T-cell (primary cell): Measurements from ENCODE around the gene MFSD11. TPM values are rescaled to one million over a fixed set of nuclear protein-coding genes. Genes with fewer than 3 reads are reported as not detected.

ENCODE experiments used
- ATAC-seq, 4 experiments: fragments of 200-7000 bp in 3 of 4; fragments of 150-1000 bp in 1 of 4; cut with Tn5 transposase; replicated peaks in 1 of 4; 1 replicate in 3 of 4; 2 replicates in 1 of 4; pipeline ENCODE4 v1.10.0; 2021; ENCODE audit warnings: moderate library complexity in 3 of 4, mild to moderate bottlenecking in 2 of 4, moderate number of reproducible peaks in 1 of 4
- CTCF ChIA-PET, 2 donors: fragments of 300-600 bp; sonication (Branson Sonifier 250); formaldehyde crosslinking; loops; one replicate each; lab custom pipeline; 2022; ENCODE audit warnings: antibody characterized with exemption in 2 of 2; lab: Charles Lee
- POLR2A ChIA-PET, 2 donors: fragments of 300-600 bp; sonication (Branson Sonifier 250); formaldehyde crosslinking; loops; one replicate each; lab custom pipeline; 2022; ENCODE audit warnings: antibody characterized with exemption in 2 of 2; lab: Charles Lee
- DNase-seq, 35 experiments: peaks; one replicate each; pipeline versions ENCODE4 v3.0.0 to v3.0.0-alpha.2; 2013 to 2023
- H3K27ac ChIP-seq: one replicate; pipeline ENCODE4 v1.5.1; 2013; ENCODE audit warnings: low read length
- H3K27me3 ChIP-seq, 2 experiments: replicated peaks in 1 of 2; 1 replicate in 1 of 2; 2 replicates in 1 of 2; pipeline versions ENCODE4 v1.6.1 to v1.7.0; 2013; ENCODE audit warnings: low read length in 1 of 2, mixed read lengths in 1 of 2; ENCODE audit not compliant: control insufficient read depth in 2 of 2, insufficient read depth in 2 of 2; ENCODE audit errors: extremely low read depth in 1 of 2
- H3K36me3 ChIP-seq, 2 donors: 1 replicate in 1 of 2; 2 replicates in 1 of 2; pipeline versions ENCODE4 v1.6.1 to v1.7.0; 2013; ENCODE audit warnings: low read length in 1 of 2; ENCODE audit not compliant: control insufficient read depth in 2 of 2, insufficient read depth in 1 of 2; ENCODE audit errors: extremely low read depth in 1 of 2
- H3K4me1 ChIP-seq, 2 experiments: 1 replicate in 1 of 2; 2 replicates in 1 of 2; pipeline versions ENCODE4 v1.6.1 to v1.7.0; 2013; ENCODE audit warnings: low read length in 2 of 2, mixed read lengths in 1 of 2; ENCODE audit not compliant: insufficient read depth in 2 of 2, control insufficient read depth in 1 of 2; ENCODE audit errors: extremely low read depth in 1 of 2
- H3K4me3 ChIP-seq, 2 donors: 1 replicate in 1 of 2; 2 replicates in 1 of 2; pipeline versions ENCODE4 v1.5.1 to v1.7.0; 2013; ENCODE audit warnings: mild to moderate bottlenecking in 2 of 2, low read length in 1 of 2, moderate library complexity in 1 of 2; ENCODE audit not compliant: control insufficient read depth in 1 of 2; ENCODE audit errors: extremely low read depth in 1 of 2
- H3K9me3 ChIP-seq: 2 replicates; pipeline ENCODE4 v1.7.0; 2013
- H3K27ac Mint-ChIP-seq, 2 donors: one replicate each; pipeline ENCODE4 v1.8.0; 2020 to 2021; ENCODE audit warnings: mild to moderate bottlenecking in 2 of 2, mixed read lengths in 2 of 2
- H3K27me3 Mint-ChIP-seq, 2 donors: one replicate each; pipeline ENCODE4 v1.8.0; 2021 to 2022; ENCODE audit warnings: mixed read lengths in 2 of 2
- H3K36me3 Mint-ChIP-seq: one replicate; pipeline ENCODE4 v1.8.0; 2021; ENCODE audit warnings: mixed read lengths
- H3K4me1 Mint-ChIP-seq, 3 donors: one replicate each; pipeline ENCODE4 v1.8.0; 2020 to 2022; ENCODE audit warnings: mixed read lengths in 3 of 3, mild to moderate bottlenecking in 1 of 3
- H3K4me3 Mint-ChIP-seq, 3 donors: one replicate each; pipeline ENCODE4 v1.8.0; 2020 to 2022; ENCODE audit warnings: mild to moderate bottlenecking in 3 of 3, mixed read lengths in 3 of 3, moderate library complexity in 3 of 3
- H3K9me3 Mint-ChIP-seq, 3 donors: one replicate each; pipeline ENCODE4 v1.8.0; 2020 to 2022; ENCODE audit warnings: mixed read lengths in 3 of 3
- WGBS: methylation state at CpG from one replicate; pipeline ENCODE4 v1.1.5; 2013; ENCODE audit warnings: missing lambda C conversion rate; ENCODE audit not compliant: insufficient coverage; 5-methylcytosine and 5-hydroxymethylcytosine counted together
- total RNA-seq, 35 experiments: library from RNA in 6 of 35; stranded (reverse) in 6 of 35; fragments of 120-200 nt in 1 of 35; gene quantifications; one replicate each; pipeline versions ENCODE4 v1.2.1 to v1.2.4 and lab custom pipeline; 2013 to 2026

MFSD11 gene
- total RNA-seq, 5 donors from 2014 or later (not counting 1 experiment from before 2014, with no cell fraction given): 30.5 to 41.5 (median 34.6) TPM

DNA sequence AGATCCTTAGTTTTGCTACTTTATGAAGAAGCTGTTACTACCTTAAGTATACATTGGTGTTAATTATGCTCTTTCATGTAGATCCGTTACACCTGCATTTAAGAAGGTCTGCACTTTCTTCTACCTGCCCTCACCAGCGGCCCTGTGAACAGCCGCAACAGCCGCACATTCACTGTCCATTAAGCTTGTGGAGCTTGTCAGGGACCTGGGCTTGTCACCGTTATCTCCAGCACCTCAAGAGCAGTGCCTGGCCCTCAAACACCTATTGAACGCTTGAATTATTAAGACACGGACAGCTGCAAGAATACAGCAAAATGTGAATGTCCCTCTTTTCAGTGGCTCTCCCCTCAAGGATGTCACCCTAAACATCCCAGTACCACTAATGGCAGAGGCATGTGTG lies 24.2 kb upstream of the MFSD11 start:
- CTCF ChIA-PET: interaction anchor here (0.5 to 2.3 kb wide), 13 partner anchors 10 to 1372 kb away, joined by 3 to 8 read pairs (median 3); partner anchors contain the start of gene MFSD11 (in 1 of the 2)
- POLR2A ChIA-PET: interaction anchor here (0.5 to 1.4 kb wide), 4 partner anchors 22 to 575 kb away, joined by 4 to 6 read pairs (median 4); no protein-coding TSS in a partner anchor
- H3K4me1 Mint-ChIP-seq: peaks cover 38 to 58% (median 53%) of the 10 kb centered on the region in 3 donors

DNA sequence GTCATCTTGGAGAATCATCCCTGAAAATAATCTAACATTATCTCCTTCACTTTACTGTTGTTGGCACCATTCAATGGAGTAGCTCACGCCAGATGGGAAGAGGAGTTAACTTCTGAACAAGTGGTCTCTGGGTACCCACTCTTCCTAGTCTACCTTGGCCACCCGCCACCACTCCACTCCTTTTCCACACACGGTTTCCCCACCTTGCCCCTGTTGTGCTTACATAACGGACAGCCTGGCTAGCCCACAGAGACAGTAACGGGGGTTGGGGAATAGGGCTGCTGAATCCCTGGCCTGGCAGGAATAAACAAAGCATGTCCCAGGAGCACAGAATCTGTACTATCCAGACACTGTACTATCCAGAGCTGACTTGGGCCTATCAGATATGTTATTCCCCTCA lies 23.6 kb upstream of the MFSD11 start:
- CTCF ChIA-PET: interaction anchor here (0.6 to 2.3 kb wide), 10 partner anchors 9 to 356 kb away, joined by 3 to 8 read pairs (median 4); partner anchors contain the start of gene MFSD11 (in 1 of the 2)
- no peaks in the 10 kb centered on the region for H3K9me3 Mint-ChIP-seq
- H3K27me3 Mint-ChIP-seq: no peaks in the 10 kb centered on the region
- POLR2A ChIA-PET: interaction anchor here in 1 of 2 donors (0.6 to 1.4 kb wide), 2 partner anchors 14 to 21 kb away, joined by 3 to 4 read pairs; no protein-coding TSS in a partner anchor
- H3K27me3 ChIP-seq: peaks cover 0 to 9% of the 10 kb centered on the region in 2 experiments
- no peak overlapping the region for H3K4me3 ChIP-seq
- H3K4me1 ChIP-seq: peaks cover 11 to 59% of the 10 kb centered on the region in 2 experiments
- no peak for ATAC-seq
- DNase-seq: no peak
- no peak overlapping the region for H3K4me3 Mint-ChIP-seq
- no peaks in the 10 kb centered on the region for H3K9me3 ChIP-seq
- WGBS: 86% methylated on average over 4 of the region's 5 CpGs
- peaks cover 38 to 55% (median 52%) of the 10 kb centered on the region in 3 donors for H3K4me1 Mint-ChIP-seq
- H3K36me3 Mint-ChIP-seq: peaks cover 34% of the 10 kb centered on the region
- H3K27ac Mint-ChIP-seq: peak overlapping the region in 1 of 2 donors; percentile 36
- peaks cover 6 to 57% of the 10 kb centered on the region in 2 donors for H3K36me3 ChIP-seq
- H3K27ac ChIP-seq: no peak overlapping the region

More for the DNA sequence above, 24.2 kb upstream of the MFSD11 start:
- WGBS: 95% methylated on average over 4 of the region's 7 CpGs
- peak overlapping the region; percentile 1 to 36 for H3K27ac Mint-ChIP-seq
- Histone ChIP-seq H3K27ac (no peak overlapping the region), H3K4me3 (no peak overlapping the region), H3K27me3 (peaks cover 0 to 9% of the 10 kb centered on the region in 2 experiments), H3K36me3 (peaks cover 4 to 51% of the 10 kb centered on the region in 2 donors), H3K4me1 (peaks cover 11 to 64% of the 10 kb centered on the region in 2 experiments), H3K9me3 (no peaks in the 10 kb centered on the region)
- no peak for DNase-seq
- no peaks in the 10 kb centered on the region for H3K9me3 Mint-ChIP-seq
- H3K4me3 Mint-ChIP-seq: no peak overlapping the region
- ATAC-seq: no peak
- peaks cover 28% of the 10 kb centered on the region for H3K36me3 Mint-ChIP-seq
- no peaks in the 10 kb centered on the region for H3K27me3 Mint-ChIP-seq

DNA sequence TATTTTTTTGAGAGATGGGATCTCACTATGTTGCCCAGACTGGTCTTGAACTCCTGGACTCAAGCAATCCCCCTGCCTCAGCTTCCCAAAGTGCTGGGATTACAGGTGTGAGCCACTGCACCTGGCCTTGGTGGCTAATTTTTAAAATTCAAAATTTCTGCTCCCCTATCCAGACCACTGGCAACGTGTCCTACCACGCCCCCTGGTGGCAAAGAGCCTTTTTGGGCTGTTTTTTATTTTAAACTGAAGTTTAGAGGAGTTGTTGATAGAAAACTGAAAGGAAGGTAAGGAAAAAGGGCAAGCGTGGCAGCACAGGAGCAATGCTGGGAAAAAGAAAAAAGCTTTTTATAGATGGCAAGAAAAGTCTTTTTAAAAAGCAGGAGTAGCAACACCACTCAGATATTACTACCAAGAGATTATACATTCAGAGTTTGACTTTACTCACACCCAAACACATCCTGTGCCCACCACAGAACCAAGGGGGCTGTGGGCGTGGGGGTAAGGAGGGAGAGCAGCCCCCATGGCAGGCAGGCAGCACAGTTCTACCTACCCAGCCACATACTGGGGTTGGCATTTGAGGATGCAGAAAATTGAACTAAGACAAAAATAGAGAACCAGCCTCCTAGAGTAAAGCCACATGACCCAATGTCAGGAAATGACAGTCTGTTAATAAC lies 23.0 kb upstream of the MFSD11 start:
- Mint-ChIP-seq H3K4me1 (peaks cover 38 to 49% (median 46%) of the 10 kb centered on the region in 3 donors), H3K4me3 (peak overlapping the region; percentile 11 to 63 (median 46)), H3K36me3 (peaks cover 39% of the 10 kb centered on the region), H3K9me3 (no peaks in the 10 kb centered on the region), H3K27me3 (no peaks in the 10 kb centered on the region), H3K27ac (peak overlapping the region; percentile 77 to 94)
- no peak for ATAC-seq
- WGBS: no CpG with 5 or more reads among the region's 4 CpGs
- ChIA-PET POLR2A (interaction anchor here in 1 of 2 donors (0.6 kb wide), 1 partner anchor 14 kb away, joined by 3 read pairs; no protein-coding TSS in a partner anchor), CTCF (interaction anchor here (0.7 to 2.3 kb wide), 3 partner anchors 11 to 24 kb away, joined by 3 to 8 read pairs (median 7); partner anchors contain the start of gene MFSD11 (in 1 of the 2))
- peaks cover 11 to 53% of the 10 kb centered on the region in 2 experiments for H3K4me1 ChIP-seq
- no peak overlapping the region for H3K4me3 ChIP-seq
- H3K9me3 ChIP-seq: no peaks in the 10 kb centered on the region
- DNase-seq: peak; percentile 40 to 83 (median 70)
- H3K36me3 ChIP-seq: peaks cover 6 to 63% of the 10 kb centered on the region in 2 donors
- peak overlapping the region; percentile 91 for H3K27ac ChIP-seq
- H3K27me3 ChIP-seq: peaks cover 0 to 4% of the 10 kb centered on the region in 2 experiments

DNA sequence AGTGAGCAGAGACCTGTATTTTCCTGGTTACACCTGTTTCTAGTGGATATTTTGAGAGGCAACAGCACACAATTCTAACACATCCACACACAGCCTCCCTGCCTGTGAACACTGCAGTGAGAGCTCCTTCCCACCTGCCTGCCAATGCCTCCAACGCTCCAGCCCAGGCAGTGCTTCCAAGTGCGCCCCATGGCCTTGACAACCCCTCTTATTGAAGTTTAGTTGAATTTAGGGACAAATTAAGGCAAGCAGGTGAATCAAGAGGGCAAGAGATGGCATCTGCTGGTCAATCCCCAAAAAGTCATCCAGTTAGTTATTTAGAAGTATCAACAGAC lies 22.5 kb upstream of the MFSD11 start:
- peaks cover 11 to 49% of the 10 kb centered on the region in 2 experiments for H3K4me1 ChIP-seq
- H3K36me3 ChIP-seq: peaks cover 6 to 68% of the 10 kb centered on the region in 2 donors
- H3K9me3 ChIP-seq: no peaks in the 10 kb centered on the region
- ATAC-seq (no peak), DNase-seq (no peak)
- Mint-ChIP-seq H3K9me3 (no peaks in the 10 kb centered on the region), H3K27me3 (no peaks in the 10 kb centered on the region), H3K4me3 (peak overlapping the region in 2 of 3 donors; percentile 13 to 63), H3K27ac (peak overlapping the region; percentile 87 to 94), H3K36me3 (peaks cover 42% of the 10 kb centered on the region), H3K4me1 (peaks cover 38 to 48% (median 46%) of the 10 kb centered on the region in 3 donors)
- no CpG with 5 or more reads among the region's 2 CpGs for WGBS
- ChIA-PET CTCF (interaction anchor here (0.7 to 2.1 kb wide), 2 partner anchors 16 to 57 kb away, joined by 3 to 5 read pairs; no protein-coding TSS in a partner anchor), POLR2A (interaction anchor here in 1 of 2 donors (1.9 kb wide), 1 partner anchor 10 kb away, joined by 25 read pairs; the partner anchor contains the start of genes JMJD6 and METTL23)
- H3K27ac ChIP-seq: peak overlapping the region; percentile 91
- H3K27me3 ChIP-seq: no peaks in the 10 kb centered on the region
- no peak overlapping the region for H3K4me3 ChIP-seq

DNA sequence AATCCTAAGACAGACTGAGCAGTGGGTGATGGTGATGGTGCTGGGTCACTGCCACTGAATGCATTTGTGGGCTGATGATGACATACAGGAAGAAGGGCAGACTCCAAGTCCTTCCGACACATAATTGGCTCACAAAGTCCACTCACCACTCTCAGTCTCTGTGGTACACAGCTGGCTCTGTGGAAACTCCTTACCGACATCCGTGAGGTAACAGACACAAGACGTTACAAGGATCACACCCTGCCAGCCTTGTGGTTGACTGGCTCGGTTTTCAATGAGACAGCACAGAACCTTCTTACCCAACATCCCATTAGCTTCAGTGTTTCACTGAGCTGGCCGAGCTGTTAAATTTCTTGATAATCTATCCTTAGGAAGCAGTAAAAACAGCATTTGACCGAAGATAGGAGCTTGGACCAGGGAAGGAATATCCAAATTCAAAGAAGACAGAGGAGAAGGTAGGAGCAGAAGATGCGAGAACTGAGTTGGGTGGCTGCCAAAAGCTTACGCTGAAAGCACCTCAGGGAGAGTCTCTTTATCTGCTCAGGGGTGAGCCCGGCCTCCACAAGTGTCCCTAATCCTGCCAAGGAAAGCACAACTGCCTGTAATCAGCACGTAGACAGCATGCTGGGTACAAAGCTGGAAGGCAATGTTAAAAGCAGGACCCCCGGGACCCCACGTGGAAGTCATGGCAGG lies 21.6 kb upstream of the MFSD11 start:
- Mint-ChIP-seq H3K4me3 (peak overlapping the region; percentile 14 to 63 (median 36)), H3K36me3 (peaks cover 48% of the 10 kb centered on the region), H3K9me3 (no peaks in the 10 kb centered on the region), H3K4me1 (peaks cover 38 to 50% (median 48%) of the 10 kb centered on the region in 3 donors), H3K27me3 (no peaks in the 10 kb centered on the region), H3K27ac (peak overlapping the region; percentile 87 to 94)
- H3K27ac ChIP-seq: peak overlapping the region; percentile 91
- DNase-seq: peak in 34 of 35 experiments; percentile 47 to 90 (median 69)
- H3K27me3 ChIP-seq: no peaks in the 10 kb centered on the region
- no peaks in the 10 kb centered on the region for H3K9me3 ChIP-seq
- ChIA-PET CTCF (interaction anchor here in 1 of 2 donors (0.7 to 2.1 kb wide), 7 partner anchors 9 to 194 kb away, joined by 3 to 9 read pairs (median 4); partner anchors contain the start of genes JMJD6 and METTL23), POLR2A (interaction anchor here in 1 of 2 donors (1.2 to 1.9 kb wide), 2 partner anchors 9 to 12 kb away, joined by 9 to 25 read pairs; partner anchors contain the start of genes JMJD6 and METTL23)
- no peak overlapping the region for H3K4me3 ChIP-seq
- H3K4me1 ChIP-seq: peaks cover 11 to 45% of the 10 kb centered on the region in 2 experiments
- 57% methylated on average over 8 of the region's 13 CpGs for WGBS
- peaks cover 6 to 76% of the 10 kb centered on the region in 2 donors for H3K36me3 ChIP-seq
- ATAC-seq: peak; percentile 66 to 85 (median 74)
